BE2C (cell line): ENCODE results near the gene SGMS1.
"Not testable (repeated sequence)": the region's sequence is repeated elsewhere in the genome, so short reads cannot be mapped to it uniquely, and the experiment has no call there.

ENCODE experiments used
- DNase-seq: peaks from one replicate; pipeline ENCODE4 v3.0.0-alpha.2; 2020
- H3K27me3 ChIP-seq: fragments of 250-450 bp; sonication (Bioruptor Pico); 2 replicates; pipeline ENCODE4 v1.5.1; 2020; ENCODE audit warnings: mild to moderate bottlenecking
- H3K36me3 ChIP-seq: fragments of 250-450 bp; sonication (Bioruptor Pico); 2 replicates; pipeline ENCODE4 v1.5.1; 2020; ENCODE audit warnings: mild to moderate bottlenecking
- H3K4me1 ChIP-seq: fragments of 250-450 bp; sonication (Bioruptor Pico); 2 replicates; pipeline ENCODE4 v1.5.1; 2020
- H3K4me3 ChIP-seq: 2 replicates; pipeline ENCODE4 v1.5.1; 2011; ENCODE audit warnings: low read depth, low read length
- H3K9me3 ChIP-seq: fragments of 250-450 bp; sonication (Bioruptor Pico); 2 replicates; pipeline ENCODE4 v1.5.1; 2020
- TF ChIP-seq, protein P1 (sequence below): IDR thresholded peaks from 2 replicates; pipeline ENCODE4 v1.5.1; 2012; ENCODE audit warnings: mild to moderate bottlenecking, low read depth, low read length

The SGMS1 gene

DNA sequence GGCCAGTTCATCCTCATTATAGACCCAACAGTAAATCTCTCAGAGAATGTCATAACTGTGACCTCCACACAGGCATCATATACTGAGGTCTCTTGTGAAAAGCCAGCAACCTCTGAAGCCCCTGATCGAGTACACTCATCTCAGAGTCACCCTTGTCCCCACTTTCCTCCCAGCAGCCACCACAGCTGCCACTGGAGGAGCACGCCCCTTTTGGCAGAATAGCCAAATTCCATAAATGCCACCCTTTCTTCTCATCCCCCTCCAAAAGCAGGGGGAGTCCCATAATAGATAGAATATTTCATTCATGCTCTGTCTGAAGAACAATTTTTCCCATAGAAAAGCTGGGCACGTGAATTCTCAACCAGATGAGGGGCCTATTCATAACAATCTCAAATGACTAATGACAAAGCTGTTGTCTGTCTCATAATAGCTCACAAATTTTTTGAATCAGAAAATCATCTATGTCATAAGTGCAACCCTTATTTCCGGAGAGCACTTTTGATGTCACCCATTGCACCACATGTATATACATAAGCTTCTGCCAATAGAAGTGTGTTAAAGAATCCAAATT lies 47.4 kb downstream of the SGMS1 start:
- H3K9me3 ChIP-seq: no peaks in the 10 kb centered on the region
- H3K36me3 ChIP-seq: no peaks in the 10 kb centered on the region
- H3K4me1 ChIP-seq: peaks cover 8% of the 10 kb centered on the region
- H3K27me3 ChIP-seq: no peaks in the 10 kb centered on the region
- no peak for DNase-seq
- H3K4me3 ChIP-seq: no peak overlapping the region
- TF ChIP-seq, protein P1, sequence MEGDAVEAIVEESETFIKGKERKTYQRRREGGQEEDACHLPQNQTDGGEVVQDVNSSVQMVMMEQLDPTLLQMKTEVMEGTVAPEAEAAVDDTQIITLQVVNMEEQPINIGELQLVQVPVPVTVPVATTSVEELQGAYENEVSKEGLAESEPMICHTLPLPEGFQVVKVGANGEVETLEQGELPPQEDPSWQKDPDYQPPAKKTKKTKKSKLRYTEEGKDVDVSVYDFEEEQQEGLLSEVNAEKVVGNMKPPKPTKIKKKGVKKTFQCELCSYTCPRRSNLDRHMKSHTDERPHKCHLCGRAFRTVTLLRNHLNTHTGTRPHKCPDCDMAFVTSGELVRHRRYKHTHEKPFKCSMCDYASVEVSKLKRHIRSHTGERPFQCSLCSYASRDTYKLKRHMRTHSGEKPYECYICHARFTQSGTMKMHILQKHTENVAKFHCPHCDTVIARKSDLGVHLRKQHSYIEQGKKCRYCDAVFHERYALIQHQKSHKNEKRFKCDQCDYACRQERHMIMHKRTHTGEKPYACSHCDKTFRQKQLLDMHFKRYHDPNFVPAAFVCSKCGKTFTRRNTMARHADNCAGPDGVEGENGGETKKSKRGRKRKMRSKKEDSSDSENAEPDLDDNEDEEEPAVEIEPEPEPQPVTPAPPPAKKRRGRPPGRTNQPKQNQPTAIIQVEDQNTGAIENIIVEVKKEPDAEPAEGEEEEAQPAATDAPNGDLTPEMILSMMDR: no peak

DNA sequence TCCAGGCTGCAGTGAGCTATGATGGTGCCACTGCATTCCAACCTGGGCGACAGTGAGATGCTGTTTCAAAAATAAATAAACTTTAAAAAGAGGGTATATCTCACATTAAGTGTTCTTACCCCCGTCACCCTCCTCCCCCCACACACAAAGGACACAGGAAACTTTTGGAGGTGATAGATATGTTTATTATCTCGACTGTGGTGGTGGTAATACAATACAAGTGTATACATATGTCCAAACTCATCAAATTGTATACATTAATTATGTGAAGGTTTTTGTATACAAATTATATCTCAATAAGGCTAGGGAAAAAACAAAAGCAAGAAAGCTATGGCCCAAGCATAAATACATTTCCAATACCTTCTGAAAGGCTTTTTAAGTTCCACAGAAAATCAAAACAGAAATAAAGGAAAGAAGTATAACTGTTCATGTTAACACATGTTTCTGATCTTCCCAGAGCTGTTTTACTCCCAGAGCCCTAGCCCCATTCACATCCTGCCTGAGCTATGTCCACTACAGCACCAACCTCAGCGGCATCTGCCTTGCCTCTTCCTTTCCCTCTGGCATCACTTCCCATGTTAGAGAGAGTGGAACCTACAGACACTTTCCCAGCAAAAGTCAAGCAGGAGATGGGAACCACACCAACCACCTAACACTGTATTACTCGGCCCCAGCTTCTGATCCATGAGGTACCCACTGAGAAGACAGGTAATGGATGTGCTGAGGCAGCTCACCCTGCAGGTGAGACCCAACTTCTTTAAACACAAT lies 48.1 kb downstream of the SGMS1 start:
- Histone ChIP-seq H3K27me3 (no peaks in the 10 kb centered on the region), H3K36me3 (no peaks in the 10 kb centered on the region), H3K9me3 (no peaks in the 10 kb centered on the region), H3K4me1 (peaks cover 8% of the 10 kb centered on the region), H3K4me3 (no peak overlapping the region)
- no peak for DNase-seq
- TF ChIP-seq, protein P1: no peak

DNA sequence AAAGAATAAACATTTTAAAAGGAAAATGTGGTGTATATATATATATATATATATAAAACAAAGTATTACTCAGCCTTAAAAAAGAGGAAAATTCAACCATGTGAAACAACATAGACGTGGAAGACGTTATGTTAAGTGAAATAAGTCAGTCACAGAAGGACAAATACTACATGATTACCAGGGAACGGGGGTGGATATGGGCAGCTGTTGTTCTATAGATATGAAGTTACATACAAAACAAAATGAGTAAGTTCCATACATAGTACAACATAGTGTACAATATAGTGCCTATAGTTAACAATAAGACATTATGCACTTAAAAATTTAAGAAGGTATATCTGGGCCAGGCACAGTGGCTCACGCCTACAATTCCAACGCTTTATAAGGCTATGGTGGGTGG lies 48.8 kb downstream of the SGMS1 start:
- DNase-seq: no peak
- TF ChIP-seq, protein P1: no peak
- H3K4me3 ChIP-seq: no peak overlapping the region
- H3K9me3 ChIP-seq: no peaks in the 10 kb centered on the region
- peaks cover 8% of the 10 kb centered on the region for H3K4me1 ChIP-seq
- H3K27me3 ChIP-seq: no peaks in the 10 kb centered on the region
- H3K36me3 ChIP-seq: no peaks in the 10 kb centered on the region

DNA sequence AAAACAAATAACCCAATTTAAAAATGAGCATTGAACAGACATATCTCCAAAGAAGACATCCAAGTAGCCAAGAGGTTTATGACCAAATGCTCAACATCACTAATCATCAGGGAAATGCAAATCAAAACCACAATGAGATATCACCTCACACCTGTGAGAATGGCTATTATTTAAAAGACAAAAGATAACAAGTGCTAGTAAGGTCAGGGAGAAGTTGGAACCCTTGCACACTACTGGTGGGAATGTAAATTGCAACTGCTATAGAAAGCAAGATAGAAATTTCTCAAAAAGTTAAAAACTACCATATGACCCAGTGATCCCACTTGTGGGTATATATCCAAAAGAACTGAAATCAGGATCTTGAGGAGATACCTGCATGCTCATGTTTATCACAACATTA lies 49.5 kb downstream of the SGMS1 start:
- Histone ChIP-seq H3K4me1 (peaks cover 8% of the 10 kb centered on the region), H3K36me3 (no peaks in the 10 kb centered on the region), H3K27me3 (no peaks in the 10 kb centered on the region), H3K9me3 (no peaks in the 10 kb centered on the region), H3K4me3 (no peak overlapping the region)
- no peak for DNase-seq
- TF ChIP-seq, protein P1: peak; percentile 28

DNA sequence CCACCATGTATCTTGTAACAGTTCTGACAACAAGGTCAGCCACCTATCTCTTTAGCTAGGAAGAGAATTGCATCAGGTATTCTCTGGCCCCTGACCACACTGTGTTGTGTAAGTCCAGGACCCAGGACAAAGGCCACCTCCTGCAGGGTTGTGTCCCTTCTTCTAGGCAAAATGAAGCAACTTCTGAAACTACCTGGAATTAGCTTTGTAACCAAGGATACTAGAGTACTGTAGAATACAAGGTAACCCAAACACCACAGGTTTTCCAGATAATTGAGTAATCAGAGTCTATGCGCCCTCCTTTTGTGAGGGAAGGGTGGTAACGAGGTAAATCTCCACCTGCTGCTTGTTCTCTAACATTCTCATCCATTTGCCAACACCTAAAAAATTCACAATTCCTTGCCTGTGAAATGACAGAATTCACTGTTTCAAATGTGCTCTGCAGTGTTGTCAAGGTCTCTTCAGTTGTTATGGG lies 51.7 kb downstream of the SGMS1 start:
- H3K36me3 ChIP-seq: no peaks in the 10 kb centered on the region
- no peak overlapping the region for H3K4me3 ChIP-seq
- no peaks in the 10 kb centered on the region for H3K9me3 ChIP-seq
- DNase-seq: no peak
- TF ChIP-seq, protein P1: no peak
- no peaks in the 10 kb centered on the region; the same call in 1 of the 2 replicates for H3K4me1 ChIP-seq
- no peaks in the 10 kb centered on the region for H3K27me3 ChIP-seq

DNA sequence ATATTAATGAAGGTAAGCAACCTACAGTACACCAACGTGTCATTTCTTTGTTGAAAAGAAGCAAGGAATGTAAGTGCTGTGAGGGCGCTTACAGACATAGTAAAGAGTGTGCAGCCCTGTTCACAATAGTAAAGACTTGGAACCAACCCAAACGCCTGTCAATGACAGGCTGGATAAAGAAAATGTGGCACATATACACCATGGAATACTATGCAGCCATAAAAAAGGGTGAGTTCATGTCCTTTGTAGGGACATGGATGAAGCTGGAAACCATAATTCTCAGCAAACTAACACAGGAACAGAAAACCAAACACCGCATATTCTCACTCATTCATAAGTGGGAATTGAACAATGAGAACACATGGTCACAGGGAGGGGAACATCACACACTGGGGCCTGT lies 55.0 kb downstream of the SGMS1 start:
- H3K9me3 ChIP-seq, H3K36me3 ChIP-seq, H3K27me3 ChIP-seq, H3K4me1 ChIP-seq, DNase-seq, H3K4me3 ChIP-seq: not testable (repeated sequence)
